CD4-positive, alpha-beta T cell (primary cell): ENCODE data around the gene MCEMP1. TPM values are rescaled to one million over a fixed set of nuclear protein-coding genes. Genes with fewer than 3 reads are reported as not detected.
A peak's percentile ranks its signal among the peaks of the same experiment; 100 is the strongest.

ENCODE experiments used
- ATAC-seq: fragments of 200-7000 bp; cut with Tn5 transposase; one replicate; pipeline ENCODE4 v1.10.0; 2022; ENCODE audit warnings: mild to moderate bottlenecking; ENCODE audit not compliant: poor library complexity
- CTCF ChIA-PET: fragments of 350-600 bp; sonication (Branson Sonifier 250); formaldehyde crosslinking; loops from one replicate; lab custom pipeline; 2021; ENCODE audit warnings: antibody characterized with exemption, inconsistent platforms; lab: Charles Lee
- POLR2A ChIA-PET: fragments of 350-600 bp; sonication (Branson Sonifier 250); formaldehyde crosslinking; loops from one replicate; lab custom pipeline; 2021; ENCODE audit warnings: antibody characterized with exemption, inconsistent platforms; lab: Charles Lee
- DNase-seq, 14 experiments: peaks; one replicate each; pipeline ENCODE4 v3.0.0-alpha.2; 2013 to 2020; ENCODE audit warnings: mixed read lengths in 2 of 14
- H3K27ac ChIP-seq, 2 donors: one replicate each; pipeline versions ENCODE4 v1.5.1 to v1.7.0; 2013; ENCODE audit warnings: low read length in 2 of 2, low read depth in 1 of 2, mild to moderate bottlenecking in 1 of 2
- H3K27me3 ChIP-seq, 2 experiments: 1 replicate in 1 of 2; 2 replicates in 1 of 2; pipeline versions ENCODE4 v1.6.1 to v1.7.0; 2013; ENCODE audit warnings: low read length in 2 of 2, control low read depth in 1 of 2, mild to moderate bottlenecking in 1 of 2, moderate library complexity in 1 of 2; ENCODE audit not compliant: insufficient read depth in 2 of 2, control insufficient read depth in 1 of 2
- H3K36me3 ChIP-seq: one replicate; pipeline ENCODE4 v1.6.1; 2013; ENCODE audit warnings: low read length, control low read depth; ENCODE audit not compliant: insufficient read depth
- H3K4me1 ChIP-seq: one replicate; pipeline ENCODE4 v1.6.1; 2013; ENCODE audit warnings: low read length, control low read depth; ENCODE audit not compliant: insufficient read depth
- H3K4me3 ChIP-seq: one replicate; pipeline ENCODE4 v1.5.1; 2013; ENCODE audit warnings: mild to moderate bottlenecking, low read length, moderate library complexity
- H3K9me3 ChIP-seq, 2 experiments: 1 replicate in 1 of 2; 2 replicates in 1 of 2; pipeline versions ENCODE4 v1.6.1 to v1.7.0; 2013; ENCODE audit warnings: low read length in 2 of 2, mild to moderate bottlenecking in 2 of 2, control low read depth in 1 of 2, moderate library complexity in 1 of 2; ENCODE audit not compliant: control insufficient read depth in 1 of 2, insufficient read depth in 1 of 2
- H3K27ac Mint-ChIP-seq: one replicate; pipeline ENCODE4 v1.8.0; 2020; ENCODE audit warnings: mixed read lengths
- H3K27me3 Mint-ChIP-seq: one replicate; pipeline ENCODE4 v1.8.0; 2021; ENCODE audit warnings: mixed read lengths
- H3K36me3 Mint-ChIP-seq: one replicate; pipeline ENCODE4 v1.8.0; 2021; ENCODE audit warnings: low read depth, mixed read lengths
- H3K4me1 Mint-ChIP-seq: one replicate; pipeline ENCODE4 v1.8.0; 2021; ENCODE audit warnings: low read depth, mixed read lengths
- H3K4me3 Mint-ChIP-seq: one replicate; pipeline ENCODE4 v1.8.0; 2020; ENCODE audit warnings: mild to moderate bottlenecking, mixed read lengths
- H3K9me3 Mint-ChIP-seq: one replicate; pipeline ENCODE4 v1.8.0; 2020; ENCODE audit warnings: mixed read lengths
- intact Hi-C, 2 experiments: fragments of 100-400 bp; cut with DNase I in 1 of 2; cut with micrococcal nuclease in 1 of 2; formaldehyde crosslinking; loops; one replicate each; pipeline versions ENCODE4 v1.15.1 to v1.9.0; 2023 to 2025; cut with DNase I, micrococcal nuclease
- total RNA-seq, 174 experiments: library from RNA in 2 of 174; stranded (reverse) in 2 of 174; gene quantifications; one replicate each; pipeline ENCODE4 v1.2.3 and lab custom pipeline; 2021 to 2026
- TF ChIP-seq, protein P1 (sequence below): fragments of 200-600 bp; IDR thresholded peaks from one replicate; pipeline ENCODE4 v1.8.0; 2022; ENCODE audit warnings: antibody characterized with exemption, mild to moderate bottlenecking

MCEMP1 gene
- total RNA-seq, 2 experiments from 2014 or later: 0.38 TPM; not detected in 1

DNA sequence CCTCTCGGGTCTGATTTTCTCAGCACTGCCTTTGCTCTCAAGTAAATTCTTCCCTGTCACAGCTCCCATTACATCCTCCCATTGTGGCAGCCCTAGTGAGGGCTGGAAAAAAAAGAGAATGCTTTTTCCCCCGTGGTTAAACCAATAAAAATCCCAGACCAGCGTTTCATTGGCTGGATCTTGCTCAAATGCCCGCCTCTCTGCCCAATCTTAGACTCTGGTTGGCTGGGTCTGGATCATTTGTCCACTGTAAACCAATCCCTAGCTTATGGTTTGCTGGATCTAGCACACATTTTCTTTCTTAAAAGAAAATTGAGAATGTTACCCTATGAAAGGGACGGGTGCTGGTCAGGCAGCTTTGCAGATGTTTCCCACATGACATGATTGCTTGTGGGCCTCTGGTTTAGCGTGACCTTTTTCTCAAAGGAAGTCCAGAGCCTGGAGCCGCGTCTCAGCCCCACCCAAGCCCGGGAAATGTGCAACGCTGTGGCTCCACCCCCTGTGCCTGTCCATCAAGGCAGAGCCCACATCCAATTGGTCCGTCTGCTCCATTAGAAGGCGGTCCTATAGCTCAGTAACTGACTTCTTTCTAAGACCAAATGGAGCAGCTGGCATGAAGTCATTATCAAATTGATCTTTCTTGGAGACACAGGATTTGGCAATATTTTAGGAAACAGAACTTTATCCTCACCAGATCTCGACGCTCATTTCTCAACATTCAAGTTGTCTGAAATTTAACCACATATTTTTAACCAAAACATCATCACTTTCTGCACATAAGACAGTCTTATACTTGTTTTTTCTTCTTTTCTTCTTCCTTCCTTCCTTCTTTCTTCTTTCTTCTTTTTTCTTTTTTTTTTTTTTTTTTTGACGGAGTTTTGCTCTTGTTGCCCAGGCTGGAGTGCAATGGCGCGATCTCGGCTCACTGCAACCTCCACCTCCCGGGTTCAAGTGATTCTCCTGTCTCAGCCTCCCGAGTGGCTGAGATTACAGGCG is 2.6 kb upstream of the MCEMP1 start:
- Histone ChIP-seq H3K4me3 (no peak overlapping the region), H3K36me3 (no peaks in the 10 kb centered on the region), H3K27ac (no peak overlapping the region), H3K9me3 (peaks cover 0 to 7% of the 10 kb centered on the region in 2 experiments), H3K27me3 (peaks cover 23 to 26% of the 10 kb centered on the region in 2 experiments), H3K4me1 (peaks cover 49% of the 10 kb centered on the region)
- Mint-ChIP-seq H3K9me3 (no peaks in the 10 kb centered on the region), H3K27ac (no peak overlapping the region), H3K36me3 (no peaks in the 10 kb centered on the region), H3K4me3 (no peak overlapping the region), H3K4me1 (peaks cover 46% of the 10 kb centered on the region), H3K27me3 (peaks cover 72% of the 10 kb centered on the region)
- TF ChIP-seq, protein P1, sequence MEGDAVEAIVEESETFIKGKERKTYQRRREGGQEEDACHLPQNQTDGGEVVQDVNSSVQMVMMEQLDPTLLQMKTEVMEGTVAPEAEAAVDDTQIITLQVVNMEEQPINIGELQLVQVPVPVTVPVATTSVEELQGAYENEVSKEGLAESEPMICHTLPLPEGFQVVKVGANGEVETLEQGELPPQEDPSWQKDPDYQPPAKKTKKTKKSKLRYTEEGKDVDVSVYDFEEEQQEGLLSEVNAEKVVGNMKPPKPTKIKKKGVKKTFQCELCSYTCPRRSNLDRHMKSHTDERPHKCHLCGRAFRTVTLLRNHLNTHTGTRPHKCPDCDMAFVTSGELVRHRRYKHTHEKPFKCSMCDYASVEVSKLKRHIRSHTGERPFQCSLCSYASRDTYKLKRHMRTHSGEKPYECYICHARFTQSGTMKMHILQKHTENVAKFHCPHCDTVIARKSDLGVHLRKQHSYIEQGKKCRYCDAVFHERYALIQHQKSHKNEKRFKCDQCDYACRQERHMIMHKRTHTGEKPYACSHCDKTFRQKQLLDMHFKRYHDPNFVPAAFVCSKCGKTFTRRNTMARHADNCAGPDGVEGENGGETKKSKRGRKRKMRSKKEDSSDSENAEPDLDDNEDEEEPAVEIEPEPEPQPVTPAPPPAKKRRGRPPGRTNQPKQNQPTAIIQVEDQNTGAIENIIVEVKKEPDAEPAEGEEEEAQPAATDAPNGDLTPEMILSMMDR: no peak
- CTCF ChIA-PET: interaction anchor here (1.5 kb wide), 1 partner anchor 106 kb away, joined by 6 read pairs; no protein-coding TSS in a partner anchor
- peak in 5 of 14 experiments; percentile 18 to 76 (median 46) for DNase-seq
- intact Hi-C loops: no loop called here
- POLR2A ChIA-PET: no interaction called here
- no peak for ATAC-seq

DNA sequence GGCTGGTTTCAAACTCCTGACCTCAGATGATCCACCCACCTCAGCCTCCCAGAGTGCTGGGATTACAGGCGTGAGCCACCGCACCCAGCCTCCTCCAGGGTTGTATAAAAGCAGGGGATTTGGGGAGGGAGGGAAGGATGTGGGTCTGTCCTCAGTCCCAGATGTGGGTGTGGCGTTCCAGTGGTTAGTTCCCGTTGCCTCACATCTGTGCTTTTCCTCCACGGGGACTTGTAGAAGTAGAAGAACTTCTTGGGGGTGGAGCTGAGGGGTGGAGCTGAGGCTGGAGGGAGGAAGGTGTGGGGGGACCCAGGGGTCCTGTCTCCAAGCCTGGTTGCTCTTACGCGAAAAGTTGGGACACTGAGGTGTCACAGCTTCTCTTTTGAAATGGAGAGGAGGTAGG is 514 bp upstream of the MCEMP1 start:
- peaks cover 61% of the 10 kb centered on the region for H3K27me3 Mint-ChIP-seq
- Histone ChIP-seq H3K36me3 (no peaks in the 10 kb centered on the region), H3K27me3 (peaks cover 16 to 19% of the 10 kb centered on the region in 2 experiments), H3K27ac (no peak overlapping the region), H3K4me1 (peaks cover 50% of the 10 kb centered on the region), H3K9me3 (no peaks in the 10 kb centered on the region), H3K4me3 (no peak overlapping the region)
- DNase-seq (no peak), ATAC-seq (no peak)
- H3K9me3 Mint-ChIP-seq: no peaks in the 10 kb centered on the region
- peaks cover 4% of the 10 kb centered on the region for H3K36me3 Mint-ChIP-seq
- TF ChIP-seq, protein P1: no peak
- no peak overlapping the region for H3K4me3 Mint-ChIP-seq
- H3K27ac Mint-ChIP-seq: no peak overlapping the region
- peaks cover 48% of the 10 kb centered on the region for H3K4me1 Mint-ChIP-seq
- POLR2A ChIA-PET: no interaction called here
- intact Hi-C loops: no loop called here
- CTCF ChIA-PET: no interaction called here

DNA sequence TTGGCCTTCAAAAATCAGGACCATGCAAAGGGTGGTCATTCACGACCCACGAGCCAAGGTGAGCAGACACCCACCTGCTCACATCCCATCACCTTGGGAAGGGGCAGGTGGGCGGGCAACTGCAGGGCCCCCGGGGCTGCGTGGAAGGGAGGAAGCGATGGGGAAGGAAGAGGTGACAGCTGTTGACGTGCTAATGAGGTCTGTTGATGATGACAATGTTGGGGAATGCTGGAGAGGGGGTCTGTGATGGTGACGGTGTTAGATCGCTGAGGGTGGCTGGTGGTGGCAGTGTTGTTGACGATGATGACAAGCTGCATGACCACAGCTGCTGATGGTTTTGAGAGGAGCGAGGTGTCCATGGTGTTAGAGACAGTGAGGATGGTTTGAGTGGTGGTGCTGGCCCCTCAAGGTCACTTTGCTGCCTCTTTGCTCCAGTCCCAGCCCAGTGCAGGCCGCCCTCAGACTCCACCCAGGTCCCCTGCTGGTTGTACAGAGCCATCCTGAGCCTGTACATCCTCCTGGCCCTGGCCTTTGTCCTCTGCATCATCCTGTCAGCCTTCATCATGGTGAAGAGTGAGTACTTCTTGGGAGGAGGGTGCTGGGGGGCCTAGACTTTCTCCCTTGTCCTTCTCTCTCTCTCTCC is 900 bp downstream of the MCEMP1 start:
- no peak for ATAC-seq
- H3K9me3 Mint-ChIP-seq: no peaks in the 10 kb centered on the region
- intact Hi-C loops: no loop called here
- TF ChIP-seq, protein P1: no peak
- peaks cover 51% of the 10 kb centered on the region for H3K27me3 Mint-ChIP-seq
- peaks cover 63% of the 10 kb centered on the region for H3K4me1 ChIP-seq
- peaks cover 54% of the 10 kb centered on the region for H3K4me1 Mint-ChIP-seq
- no peak overlapping the region for H3K27ac ChIP-seq
- no peak overlapping the region for H3K4me3 ChIP-seq
- ChIA-PET CTCF (interaction anchor here (0.9 to 1.5 kb wide), 2 partner anchors 25 to 121 kb away, joined by 4 read pairs; no protein-coding TSS in a partner anchor), POLR2A (no interaction called here)
- no peaks in the 10 kb centered on the region for H3K9me3 ChIP-seq
- peaks cover 12 to 15% of the 10 kb centered on the region in 2 experiments for H3K27me3 ChIP-seq
- H3K4me3 Mint-ChIP-seq: no peak overlapping the region
- DNase-seq: peak in 1 of 14 experiments; percentile 38
- H3K36me3 ChIP-seq: peaks cover 4% of the 10 kb centered on the region
- no peak overlapping the region for H3K27ac Mint-ChIP-seq
- H3K36me3 Mint-ChIP-seq: peaks cover 15% of the 10 kb centered on the region
